ENCODE measurements around the gene IFNLR1. TPM values are rescaled to one million over a fixed set of nuclear protein-coding genes. Genes with fewer than 3 reads are reported as not detected.

The IFNLR1 gene
- total RNA-seq, 2 donors from 2014 or later: 7.9 to 16.8 TPM

GRCh38 chr1:24179251-24179840 is 7.7 kb downstream of the IFNLR1 start:
- H3K27ac ChIP-seq: no peak overlapping the region
- no peak for DNase-seq

GRCh38 chr1:24178407-24178806 is 8.7 kb downstream of the IFNLR1 start:
- no peak for TF ChIP-seq CTCF (IDR thresholded peaks at IDR 0.05)
- Histone ChIP-seq H3K4me1 (no peaks in the 10 kb centered on the region), H3K9me3 (no peaks in the 10 kb centered on the region), H3K27me3 (no peaks in the 10 kb centered on the region), H3K36me3 (no peaks in the 10 kb centered on the region), H3K4me3 (no peak overlapping the region), H3K9ac (ENCODE audit: low read depth in 2 of 2, low read length in 2 of 2) (no peak overlapping the region), H3K27ac (no peak overlapping the region)
- no peak for DNase-seq
- intact Hi-C loops (cut with DNase I): no loop called here

More at GRCh38 chr1:24179251-24179840, 7.7 kb downstream of the IFNLR1 start:
- H3K36me3 ChIP-seq: no peaks in the 10 kb centered on the region
- TF ChIP-seq CTCF (IDR thresholded peaks at IDR 0.05): no peak
- no peak overlapping the region for H3K9ac ChIP-seq (ENCODE audit: low read depth in 2 of 2, low read length in 2 of 2)
- no peaks in the 10 kb centered on the region for H3K4me1 ChIP-seq
- H3K4me3 ChIP-seq: no peak overlapping the region
- intact Hi-C loops (cut with DNase I): no loop called here
- H3K9me3 ChIP-seq: no peaks in the 10 kb centered on the region
- no peaks in the 10 kb centered on the region for H3K27me3 ChIP-seq

- no peaks in the 10 kb centered on the region for H3K36me3 ChIP-seq
- H3K27ac ChIP-seq: no peak overlapping the region
- no peak for DNase-seq
- intact Hi-C loops (cut with DNase I): no loop called here
- H3K9ac ChIP-seq (ENCODE audit: low read depth in 2 of 2, low read length in 2 of 2): no peak overlapping the region
- H3K4me3 ChIP-seq: no peak overlapping the region
- H3K27me3 ChIP-seq: no peaks in the 10 kb centered on the region
- H3K9me3 ChIP-seq: no peaks in the 10 kb centered on the region
- no peaks in the 10 kb centered on the region for H3K4me1 ChIP-seq
- TF ChIP-seq CTCF (IDR thresholded peaks at IDR 0.05): no peak
Observed at GRCh38 chr1:24177161-24177560, 9.9 kb downstream of the IFNLR1 start.

- no peak for TF ChIP-seq CTCF (IDR thresholded peaks at IDR 0.05)
- H3K36me3 ChIP-seq: no peaks in the 10 kb centered on the region
- H3K27ac ChIP-seq: no peak overlapping the region
- intact Hi-C loops (cut with DNase I): no loop called here
- H3K27me3 ChIP-seq: no peaks in the 10 kb centered on the region
- DNase-seq: no peak
- H3K9ac ChIP-seq (ENCODE audit: low read depth in 2 of 2, low read length in 2 of 2): no peak overlapping the region
- no peaks in the 10 kb centered on the region for H3K4me1 ChIP-seq
- no peaks in the 10 kb centered on the region for H3K9me3 ChIP-seq
- no peak overlapping the region for H3K4me3 ChIP-seq
Observed at GRCh38 chr1:24175033-24175755, 11.9 kb downstream of the IFNLR1 start.

GRCh38 chr1:24173638-24174575 is 13.2 kb downstream of the IFNLR1 start:
- H3K4me1 ChIP-seq: no peaks in the 10 kb centered on the region
- H3K36me3 ChIP-seq: no peaks in the 10 kb centered on the region
- DNase-seq: no peak
- H3K9me3 ChIP-seq: no peaks in the 10 kb centered on the region
- TF ChIP-seq CTCF (IDR thresholded peaks at IDR 0.05): no peak
- no peaks in the 10 kb centered on the region for H3K27me3 ChIP-seq
- H3K27ac ChIP-seq: no peak overlapping the region
- no peak overlapping the region for H3K4me3 ChIP-seq
- intact Hi-C loops (cut with DNase I): no loop called here
- no peak overlapping the region for H3K9ac ChIP-seq (ENCODE audit: low read depth in 2 of 2, low read length in 2 of 2)
